GM21381 (cell line): ENCODE data around the gene NRXN2.

Source experiments
- ATAC-seq: cut with Tn5 transposase; IDR thresholded peaks from one replicate; pipeline ENCODE4 v1.9.1; 2021; ENCODE audit warnings: mild to moderate bottlenecking, moderate library complexity; ENCODE audit not compliant: unreplicated experiment

NRXN2 gene

DNA sequence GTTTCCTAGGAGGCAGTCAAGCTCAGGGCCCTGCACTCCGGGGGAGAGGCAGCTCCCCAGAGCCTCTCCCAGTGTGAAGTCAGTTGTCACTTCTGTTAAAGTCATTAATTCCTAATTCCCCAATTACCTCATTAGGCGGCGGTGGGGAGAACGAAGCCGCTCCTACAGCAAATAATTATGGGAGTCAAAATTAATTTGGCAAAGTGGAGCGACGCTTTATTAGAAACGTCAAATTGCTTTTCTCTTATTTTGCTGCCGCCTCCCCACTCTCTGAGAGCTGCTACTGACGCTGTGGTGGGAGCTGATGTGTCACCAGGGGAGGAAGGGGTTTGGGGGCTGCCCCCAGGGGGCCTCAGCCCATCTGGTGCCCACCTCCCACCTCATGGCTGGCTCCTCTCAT, 90.3 kb downstream of the NRXN2 start:
- no peak for ATAC-seq

DNA sequence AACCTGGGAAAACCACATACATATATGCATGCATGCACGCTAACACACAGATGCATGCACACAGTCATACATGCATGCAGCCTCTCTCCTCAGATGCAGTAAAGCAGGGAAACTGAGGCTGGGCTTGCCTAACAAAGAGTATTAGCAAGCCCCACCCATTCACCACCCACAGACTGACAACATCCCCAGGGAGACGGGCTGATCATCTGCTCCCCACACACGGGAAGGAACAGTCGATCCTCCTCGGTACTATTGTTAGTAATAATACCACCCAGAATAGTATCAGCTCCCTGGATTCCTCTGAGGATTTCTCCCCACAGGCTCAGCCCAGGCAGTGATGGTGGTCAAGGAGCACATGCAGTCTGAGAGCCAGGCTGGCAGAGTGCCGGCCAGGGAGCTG, 90.8 kb downstream of the NRXN2 start:
- ATAC-seq, result no peak

DNA sequence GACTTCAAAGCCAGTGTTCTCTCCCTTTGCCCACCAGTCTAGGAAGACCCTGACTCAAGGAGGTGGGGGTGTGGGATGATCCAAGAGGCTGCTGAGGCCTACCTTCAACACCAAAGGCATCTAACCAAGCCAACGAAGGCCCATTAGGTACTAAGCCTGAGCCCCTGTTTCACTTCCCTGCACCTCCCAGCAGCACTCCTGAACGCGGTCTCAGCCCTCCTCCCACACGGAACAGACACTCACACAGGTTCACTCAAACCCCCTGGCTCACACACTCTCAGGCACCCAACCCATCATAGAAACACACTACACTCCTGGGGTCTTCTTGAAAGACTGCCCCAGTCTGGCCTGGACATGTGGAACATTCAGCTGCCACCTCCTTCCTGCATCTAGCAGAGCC, 91.3 kb downstream of the NRXN2 start:
- ATAC-seq, result no peak

GRCh38 chr11:64629796-64630562, 93.0 kb downstream of the NRXN2 start:
- ATAC-seq, result no peak

DNA sequence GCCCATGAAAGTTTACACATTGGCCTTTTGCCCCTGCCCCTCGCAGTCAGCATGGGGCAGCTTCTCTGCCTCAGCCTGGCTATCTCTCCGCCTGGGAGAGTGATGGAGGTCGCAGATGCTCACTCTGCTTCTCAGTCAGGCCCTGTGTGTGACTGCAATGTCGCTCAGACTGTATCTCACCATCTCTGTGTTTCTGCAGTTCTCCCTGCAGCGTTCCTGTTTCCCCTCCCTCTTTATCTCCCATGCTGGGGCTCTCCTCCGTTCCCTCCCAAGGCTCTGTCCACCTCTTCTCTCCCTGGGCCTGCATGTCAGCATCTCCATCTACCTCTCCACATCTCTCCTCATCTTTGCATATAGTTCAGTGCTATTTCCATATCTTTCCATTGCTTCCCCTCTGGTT, 93.9 kb downstream of the NRXN2 start:
- ATAC-seq, result no peak

GRCh38 chr11:64628596-64628995, 94.4 kb downstream of the NRXN2 start:
- no peak for ATAC-seq

DNA sequence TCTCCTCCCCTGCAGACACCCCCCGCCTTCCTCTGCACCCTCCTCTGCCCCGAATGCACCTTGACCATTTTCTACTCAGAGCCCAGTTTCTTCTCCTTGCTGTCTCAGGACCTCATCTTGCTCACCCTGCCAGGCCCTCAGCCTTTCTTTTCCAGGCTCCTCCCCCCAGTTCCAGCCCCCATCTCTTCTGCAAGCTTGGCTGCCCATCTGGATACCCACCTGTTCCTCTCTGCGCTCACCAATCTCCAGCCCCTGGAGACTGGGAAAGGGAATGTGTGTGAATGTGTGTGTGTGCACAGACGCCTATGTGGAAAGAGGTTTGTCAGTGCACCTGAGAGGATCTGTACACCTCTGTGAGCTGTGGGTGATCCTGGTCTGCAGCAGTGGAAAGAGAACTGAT, 95.6 kb downstream of the NRXN2 start:
- ATAC-seq, result no peak

DNA sequence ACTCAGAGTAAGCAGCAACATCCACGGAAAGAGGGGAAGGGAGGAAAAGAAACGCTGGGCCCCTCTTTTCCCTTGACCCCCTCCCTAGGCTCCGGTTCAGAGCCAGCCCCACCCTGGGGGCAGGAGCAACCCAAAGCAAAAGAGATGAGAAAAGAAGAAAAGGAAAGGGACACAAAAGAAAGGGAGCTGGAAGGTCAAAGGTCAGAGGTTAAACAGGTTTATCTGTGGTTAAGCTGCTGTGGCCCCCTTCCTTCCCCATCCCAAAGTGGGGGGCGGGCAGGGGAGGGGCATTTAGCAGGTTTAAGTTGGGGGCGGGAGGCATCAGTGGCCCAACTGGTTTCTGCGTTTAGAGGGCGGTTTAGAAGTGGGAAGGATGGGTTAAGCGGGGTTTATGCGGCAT, 96.4 kb downstream of the NRXN2 start:
- no peak for ATAC-seq

DNA sequence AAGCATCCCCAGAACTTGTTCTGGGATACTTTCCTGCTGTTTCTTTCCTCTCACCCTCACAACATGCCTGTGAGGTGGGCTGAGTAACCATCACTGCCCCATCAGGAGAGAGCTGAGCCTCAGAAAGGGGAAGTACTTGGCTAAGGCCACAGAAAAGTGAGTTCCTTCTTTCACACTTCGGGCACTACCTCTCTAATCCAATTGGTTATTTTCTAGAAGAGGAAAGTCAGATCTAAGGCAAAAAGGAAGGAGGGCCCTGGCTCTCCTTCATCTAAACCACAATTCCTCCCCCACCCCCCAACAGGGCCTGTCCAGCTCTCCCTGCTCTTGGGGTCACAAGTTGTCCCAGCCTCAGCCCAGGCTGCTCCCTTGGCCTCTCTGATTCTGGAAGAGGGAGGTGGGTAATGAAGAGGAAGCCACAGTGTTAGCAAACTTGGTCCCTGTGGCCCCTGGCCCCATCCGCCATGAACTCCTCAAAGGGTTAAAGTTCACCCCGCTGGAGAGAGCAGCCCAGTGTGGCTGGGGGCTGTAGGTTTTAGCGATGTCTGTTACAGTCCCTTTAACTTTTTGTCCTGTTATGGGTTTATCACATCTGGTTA, 98.0 kb downstream of the NRXN2 start:
- ATAC-seq, result no peak

- no peak for ATAC-seq
Measured at GRCh38 chr11:64622681-64623080, 100.3 kb downstream of the NRXN2 start.

DNA sequence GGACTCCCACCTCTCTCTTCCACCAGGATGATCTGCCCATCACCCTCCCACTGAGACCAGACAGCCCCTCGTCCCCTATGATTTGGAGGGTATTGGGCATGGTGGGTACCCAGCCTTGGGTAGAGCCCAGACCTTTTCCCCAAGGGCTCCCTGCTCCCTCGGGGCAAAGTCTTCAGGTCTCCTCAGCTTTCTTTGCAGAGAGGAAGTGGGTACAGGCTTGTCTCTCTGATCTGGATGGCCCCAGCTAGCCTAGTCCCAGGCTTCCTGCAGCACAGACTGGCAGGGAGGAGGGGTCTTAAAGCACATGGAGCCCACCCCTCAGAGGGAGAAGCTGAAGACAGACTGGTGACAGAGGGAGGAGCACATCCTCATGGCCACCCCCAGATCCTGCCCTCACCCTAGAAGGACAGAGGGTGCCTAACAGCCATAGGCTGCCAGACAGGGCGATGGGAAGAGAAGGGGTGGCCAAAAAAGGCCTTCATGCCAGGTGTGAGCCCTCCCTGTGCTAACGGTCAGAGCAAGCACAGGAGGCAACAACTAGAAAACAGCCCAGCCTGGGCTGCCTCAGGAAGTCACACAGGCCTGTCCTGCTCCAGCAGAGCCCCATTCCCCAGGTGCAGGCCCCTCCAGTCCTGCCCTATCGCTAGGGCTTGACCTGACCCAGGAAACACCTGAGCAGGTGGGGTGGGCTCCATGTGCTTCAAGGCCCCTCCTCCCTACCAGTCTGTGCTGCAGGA, 101.5 kb downstream of the NRXN2 start:
- no peak for ATAC-seq

DNA sequence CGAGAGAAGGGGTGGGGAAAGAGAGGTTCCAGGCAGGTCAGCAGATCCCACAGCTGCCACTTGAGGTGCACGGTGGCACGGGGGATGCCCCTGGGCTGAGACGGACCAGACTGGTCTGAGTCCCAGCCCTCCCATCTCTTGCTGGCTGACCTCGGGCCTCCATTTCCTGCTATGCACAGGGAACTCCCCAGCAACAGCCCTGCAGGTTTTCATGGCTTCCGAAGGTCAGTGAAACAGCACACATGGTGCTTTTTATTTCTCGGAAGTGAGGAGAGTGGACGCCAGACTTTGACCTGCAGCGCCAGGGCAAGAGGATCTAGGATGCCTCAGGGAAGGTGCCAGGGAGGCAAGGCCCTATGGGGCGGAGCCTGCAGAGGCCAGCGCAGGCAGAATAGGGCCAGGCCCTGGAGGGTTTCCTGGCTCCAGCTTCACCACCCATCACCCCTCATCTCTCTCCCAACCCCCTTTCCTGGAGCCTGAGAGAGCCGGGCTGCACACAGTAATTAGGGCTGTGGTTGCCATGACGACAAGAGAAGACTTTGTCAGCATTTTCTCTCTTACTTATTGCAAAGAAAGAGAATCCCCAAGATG, 102.5 kb downstream of the NRXN2 start:
- ATAC-seq, result no peak

DNA sequence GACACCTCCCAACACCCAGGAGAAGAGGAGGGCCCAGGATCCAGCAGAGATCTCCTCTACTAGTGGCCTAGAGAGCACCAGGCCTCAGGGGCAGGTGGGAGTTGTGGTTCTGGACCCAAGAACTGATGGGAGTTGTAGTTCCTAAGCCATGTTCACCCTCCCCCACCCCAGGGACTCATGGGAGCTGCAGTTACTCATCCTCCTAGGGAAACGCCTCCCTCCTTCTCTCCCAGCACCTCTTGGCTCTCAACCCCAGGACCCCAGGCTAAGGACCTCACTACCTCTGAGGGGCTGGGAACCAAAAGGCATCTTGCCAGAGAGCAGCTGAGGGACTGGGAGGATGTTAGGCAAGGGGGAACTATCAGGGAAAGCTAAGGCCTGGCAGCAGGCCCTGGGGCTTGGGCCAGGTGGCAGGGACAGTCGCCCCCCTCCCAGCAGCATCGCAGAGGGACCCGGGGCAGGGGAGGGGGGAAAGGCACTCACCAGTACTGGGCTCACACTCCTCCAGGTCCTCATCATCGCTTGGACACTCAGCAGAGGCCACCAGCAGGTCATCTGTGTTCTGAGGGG, 103.1 kb downstream of the NRXN2 start:
- no peak for ATAC-seq

GRCh38 chr11:64619196-64619595, 103.8 kb downstream of the NRXN2 start:
- ATAC-seq, result no peak

DNA sequence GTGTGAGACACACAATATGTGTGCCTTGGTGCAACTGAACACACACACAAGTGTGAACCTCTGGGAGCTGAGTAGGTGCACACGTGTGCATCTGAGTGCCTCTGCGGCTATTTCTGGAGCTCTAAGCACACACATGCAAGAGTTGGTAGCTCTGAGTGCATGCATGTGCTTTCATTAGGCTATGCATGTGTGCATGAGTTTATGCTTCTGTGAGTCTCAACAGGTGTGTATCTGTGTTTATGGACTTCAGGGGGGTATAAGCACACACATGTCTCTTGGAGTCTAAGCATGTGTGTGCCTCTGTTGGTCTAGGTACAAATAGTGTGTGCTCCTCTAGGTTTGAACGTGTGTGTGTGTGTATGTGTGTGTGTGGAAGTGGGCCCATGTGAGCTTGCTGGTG, 106.2 kb downstream of the NRXN2 start:
- ATAC-seq, result no peak

- ATAC-seq, result no peak
Measured at GRCh38 chr11:64614917-64615316, 108.1 kb downstream of the NRXN2 start.

GRCh38 chr11:64613648-64614047, 109.3 kb downstream of the NRXN2 start:
- ATAC-seq, result no peak

- ATAC-seq, result no peak
Measured at GRCh38 chr11:64611869-64612646, 110.9 kb downstream of the NRXN2 start.

GRCh38 chr11:64611176-64611575, 111.8 kb downstream of the NRXN2 start:
- no peak for ATAC-seq

DNA sequence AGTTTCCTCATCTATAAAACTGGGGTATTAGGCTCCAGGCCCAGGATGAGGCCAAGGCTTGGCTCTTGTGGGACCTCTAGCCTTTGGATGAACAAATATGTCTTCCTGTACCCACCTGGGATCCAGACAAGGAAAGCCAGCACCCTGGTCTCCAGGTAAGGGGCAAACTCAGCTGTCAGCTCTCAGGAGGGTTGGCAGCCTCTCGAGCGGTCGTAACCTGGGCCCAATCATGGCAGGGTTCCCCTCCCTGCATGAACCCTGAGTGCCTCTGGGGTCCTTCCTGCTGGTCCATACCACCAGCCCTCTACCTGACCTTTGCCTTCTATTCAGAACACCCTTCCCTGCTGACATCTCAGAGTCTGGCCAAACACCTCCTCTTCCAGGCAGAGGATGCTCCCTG, 112.4 kb downstream of the NRXN2 start:
- no peak for ATAC-seq
